Common myeloid progenitor, CD34-positive (primary cell): ENCODE results near the gene CACNA1A.
A peak's percentile ranks its signal among the peaks of the same experiment; 100 is the strongest.

Experiments used
- CTCF ChIA-PET: fragments of 350-600 bp; sonication (Branson Sonifier 250); formaldehyde crosslinking; loops from one replicate; lab custom pipeline; 2021; ENCODE audit warnings: antibody characterized with exemption; lab: Charles Lee
- POLR2A ChIA-PET: fragments of 350-600 bp; sonication (Branson Sonifier 250); formaldehyde crosslinking; loops from one replicate; lab custom pipeline; 2021; ENCODE audit warnings: antibody characterized with exemption; lab: Charles Lee
- DNase-seq, 3 donors: peaks; one replicate each; pipeline versions ENCODE4 v3.0.0 to v3.0.0-alpha.2; 2013
- H3K27ac ChIP-seq, 2 experiments: 1 replicate in 1 of 2; 2 replicates in 1 of 2; pipeline ENCODE4 v1.7.0; 2013; ENCODE audit warnings: inconsistent platforms in 2 of 2, low read length in 2 of 2, mild to moderate bottlenecking in 2 of 2, low read depth in 1 of 2, moderate library complexity in 1 of 2; ENCODE audit not compliant: severe bottlenecking in 2 of 2, insufficient read depth in 1 of 2, poor library complexity in 1 of 2
- H3K27me3 ChIP-seq, 5 experiments: replicated peaks in 2 of 5; 1 replicate in 3 of 5; 2 replicates in 2 of 5; pipeline versions ENCODE4 v1.6.1 to v1.7.0; 2013; ENCODE audit warnings: low read length in 4 of 5, mild to moderate bottlenecking in 2 of 5, moderate library complexity in 2 of 5, inconsistent platforms in 1 of 5; ENCODE audit not compliant: insufficient read depth in 5 of 5, control insufficient read depth in 4 of 5
- H3K36me3 ChIP-seq, 4 experiments: 1 replicate in 2 of 4; 2 replicates in 2 of 4; pipeline versions ENCODE4 v1.6.1 to v1.7.0; 2013; ENCODE audit warnings: low read length in 3 of 4, control low read depth in 1 of 4, mild to moderate bottlenecking in 1 of 4; ENCODE audit not compliant: control insufficient read depth in 4 of 4, insufficient read depth in 4 of 4
- H3K4me1 ChIP-seq, 4 experiments: 1 replicate in 3 of 4; 2 replicates in 1 of 4; pipeline versions ENCODE4 v1.6.1 to v1.7.1; 2013; ENCODE audit warnings: low read length in 3 of 4, mild to moderate bottlenecking in 3 of 4, control low read depth in 1 of 4, inconsistent platforms in 1 of 4, moderate library complexity in 1 of 4; ENCODE audit not compliant: control insufficient read depth in 4 of 4, insufficient read depth in 4 of 4; ENCODE audit errors: control extremely low read depth in 1 of 4
- H3K4me3 ChIP-seq, 7 experiments: 1 replicate in 4 of 7; 2 replicates in 3 of 7; pipeline versions ENCODE4 v1.5.1 to v1.7.0; 2013; ENCODE audit warnings: mild to moderate bottlenecking in 7 of 7, low read length in 6 of 7, moderate library complexity in 6 of 7, inconsistent platforms in 2 of 7, low read depth in 2 of 7, control low read depth in 1 of 7; ENCODE audit not compliant: insufficient read depth in 4 of 7, control insufficient read depth in 1 of 7; ENCODE audit errors: extremely low read depth in 1 of 7
- H3K9me3 ChIP-seq, 5 experiments: 1 replicate in 4 of 5; 2 replicates in 1 of 5; pipeline versions ENCODE4 v1.6.1 to v1.7.1; 2013; ENCODE audit warnings: low read length in 4 of 5, mild to moderate bottlenecking in 2 of 5, inconsistent platforms in 1 of 5, low read depth in 1 of 5, moderate library complexity in 1 of 5; ENCODE audit not compliant: control insufficient read depth in 4 of 5, insufficient read depth in 2 of 5; ENCODE audit errors: control extremely low read depth in 1 of 5
- WGBS: methylation state at CpG from one replicate; pipeline ENCODE4 v1.1.5; 2013; ENCODE audit not compliant: insufficient coverage; 5-methylcytosine and 5-hydroxymethylcytosine counted together

Gene CACNA1A

GRCh38 chr19:13511947-13512346, 5.7 kb upstream of the CACNA1A start:
- peaks cover 10 to 69% (median 15%) of the 10 kb centered on the region in 5 experiments for H3K27me3 ChIP-seq
- 0% methylated on average over 1 of the region's 2 CpGs for WGBS
- ChIA-PET POLR2A (no interaction called here), CTCF (interaction anchor here (0.7 kb wide), 1 partner anchor 77 kb away, joined by 3 read pairs; no protein-coding TSS in a partner anchor)
- no peak overlapping the region for H3K4me3 ChIP-seq
- H3K36me3 ChIP-seq, result no peaks in the 10 kb centered on the region
- DNase-seq, result no peak
- H3K4me1 ChIP-seq, result no peaks in the 10 kb centered on the region
- H3K27ac ChIP-seq, result no peak overlapping the region
- H3K9me3 ChIP-seq, result peaks cover 0 to 3% (median 2%) of the 10 kb centered on the region in 5 experiments

GRCh38 chr19:13507053-13507611, 853 bp upstream of the CACNA1A start:
- H3K36me3 ChIP-seq, result no peaks in the 10 kb centered on the region
- no peak for DNase-seq
- H3K4me3 ChIP-seq, result no peak overlapping the region
- 2% methylated on average over 17 of the region's 22 CpGs for WGBS
- peaks cover 0 to 3% (median 2%) of the 10 kb centered on the region in 5 experiments for H3K9me3 ChIP-seq
- ChIA-PET CTCF (no interaction called here), POLR2A (no interaction called here)
- H3K27ac ChIP-seq, result no peak overlapping the region
- peaks cover 9 to 89% (median 19%) of the 10 kb centered on the region in 5 experiments for H3K27me3 ChIP-seq
- peaks cover 0 to 5% (median 2%) of the 10 kb centered on the region in 4 experiments for H3K4me1 ChIP-seq

- no peaks in the 10 kb centered on the region for H3K36me3 ChIP-seq
- ChIA-PET CTCF (no interaction called here), POLR2A (interaction anchor here (0.6 kb wide), 1 partner anchor 256 kb away, joined by 3 read pairs; no protein-coding TSS in a partner anchor)
- DNase-seq, result peak in 2 of 3 donors; percentile 27 to 58
- H3K4me1 ChIP-seq, result peaks cover 0 to 5% (median 2%) of the 10 kb centered on the region in 4 experiments
- no peak overlapping the region for H3K27ac ChIP-seq
- H3K9me3 ChIP-seq, result peaks cover 0 to 3% (median 2%) of the 10 kb centered on the region in 5 experiments
- peaks cover 9 to 89% (median 19%) of the 10 kb centered on the region in 5 experiments for H3K27me3 ChIP-seq
- H3K4me3 ChIP-seq, result peak overlapping the region in 3 of 7 experiments; percentile 21 to 40 (median 32)
- 1% methylated on average over 42 of the region's 69 CpGs for WGBS
These were observed 363 bp downstream of the CACNA1A start for GRCh38 chr19:13505761-13506470.

GRCh38 chr19:13505164-13505695, 1.0 kb downstream of the CACNA1A start:
- ChIA-PET CTCF (no interaction called here), POLR2A (interaction anchor here (0.6 kb wide), 1 partner anchor 255 kb away, joined by 3 read pairs; no protein-coding TSS in a partner anchor)
- no peak for DNase-seq
- Histone ChIP-seq H3K9me3 (peaks cover 0 to 4% (median 2%) of the 10 kb centered on the region in 5 experiments), H3K27ac (no peak overlapping the region), H3K27me3 (peaks cover 9 to 92% (median 19%) of the 10 kb centered on the region in 5 experiments), H3K4me1 (peaks cover 0 to 5% (median 2%) of the 10 kb centered on the region in 4 experiments), H3K4me3 (no peak overlapping the region), H3K36me3 (no peaks in the 10 kb centered on the region)
- WGBS, result 37% methylated on average over 18 of the region's 20 CpGs

GRCh38 chr19:13503570-13504235, 2.6 kb downstream of the CACNA1A start:
- no peak overlapping the region for H3K27ac ChIP-seq
- ChIA-PET POLR2A (no interaction called here), CTCF (interaction anchor here (0.6 kb wide), 1 partner anchor 13 kb away, joined by 3 read pairs; no protein-coding TSS in a partner anchor)
- H3K36me3 ChIP-seq, result no peaks in the 10 kb centered on the region
- H3K27me3 ChIP-seq, result peaks cover 9 to 90% (median 19%) of the 10 kb centered on the region in 5 experiments
- H3K9me3 ChIP-seq, result peaks cover 0 to 3% (median 0%) of the 10 kb centered on the region in 5 experiments
- peaks cover 0 to 5% (median 2%) of the 10 kb centered on the region in 4 experiments for H3K4me1 ChIP-seq
- no peak for DNase-seq
- WGBS, result 71% methylated on average over 7 of the region's 12 CpGs
- no peak overlapping the region for H3K4me3 ChIP-seq

- ChIA-PET POLR2A (interaction anchor here (0.7 kb wide), 1 partner anchor 58 kb away, joined by 3 read pairs; no protein-coding TSS in a partner anchor), CTCF (no interaction called here)
- H3K4me3 ChIP-seq, result no peak overlapping the region
- DNase-seq, result no peak
- H3K36me3 ChIP-seq, result no peaks in the 10 kb centered on the region
- 95% methylated on average over 6 of the region's 6 CpGs for WGBS
- H3K27ac ChIP-seq, result no peak overlapping the region
- H3K9me3 ChIP-seq, result peaks cover 0 to 3% (median 0%) of the 10 kb centered on the region in 5 experiments
- H3K4me1 ChIP-seq, result peaks cover 0 to 5% (median 2%) of the 10 kb centered on the region in 4 experiments
- peaks cover 2 to 79% (median 11%) of the 10 kb centered on the region in 5 experiments for H3K27me3 ChIP-seq
These were observed 4.0 kb downstream of the CACNA1A start for GRCh38 chr19:13502231-13502630.
